WTC11 (cell line): Measurements from ENCODE around the gene SUCLA2.

Experiments used
- CTCF ChIP-seq: fragments of 200-600 bp; IDR thresholded peaks from 2 replicates; pipeline ENCODE4 v1.8.0; 2022; ENCODE audit warnings: antibody characterized with exemption
- KAT7 ChIP-seq: sonication (generic); formaldehyde crosslinking; IDR thresholded peaks from 2 replicates; pipeline ENCODE4 v1.8.1; 2023; ENCODE audit warnings: missing genetic modification reagents, mild to moderate bottlenecking, borderline replicate concordance
- MLX ChIP-seq: sonication (generic); formaldehyde crosslinking; IDR thresholded peaks from 2 replicates; pipeline ENCODE4 v1.8.1; 2023; ENCODE audit warnings: mild to moderate bottlenecking, missing genetic modification reagents, moderate library complexity
- TEAD4 ChIP-seq: sonication (generic); formaldehyde crosslinking; IDR thresholded peaks from 2 replicates; pipeline ENCODE4 v1.8.0; 2022; ENCODE audit warnings: mild to moderate bottlenecking, missing genetic modification reagents
- ZSCAN18 ChIP-seq: fragments of 250-450 bp; sonication (Bioruptor Pico); IDR thresholded peaks from 2 replicates; pipeline ENCODE4 v2.1.2; 2022; ENCODE audit warnings: mild to moderate bottlenecking, moderate library complexity

DNA sequence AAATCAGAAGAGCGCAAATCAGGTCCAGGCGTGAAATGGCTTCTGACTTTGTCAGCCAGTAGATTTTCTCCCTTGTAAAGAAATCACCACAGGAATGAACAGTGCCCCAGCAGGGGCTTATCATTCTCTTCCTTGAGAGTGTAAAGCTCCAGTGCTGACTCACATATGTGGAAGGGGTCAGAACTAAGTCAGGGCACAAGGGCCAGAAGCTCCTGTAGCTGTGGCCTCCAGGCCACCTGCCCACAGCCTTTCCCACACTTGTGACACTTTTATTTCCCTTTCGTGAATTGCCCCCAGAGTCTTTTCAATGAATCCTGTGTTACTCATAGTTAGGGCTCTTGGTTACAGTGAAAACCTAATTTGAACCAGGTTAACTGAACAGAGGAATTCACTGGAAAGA, 99.6 kb downstream of the SUCLA2 start:
- no peak for TF ChIP-seq CTCF
- TF ChIP-seq TEAD4 (CRISPR knock-in tag), result no peak
- no peak for TF ChIP-seq KAT7 (CRISPR knock-in tag)
- no peak for TF ChIP-seq MLX (CRISPR knock-in tag)
- TF ChIP-seq ZSCAN18 (CRISPR knock-in tag), result no peak
